HG03097 (cell line): ENCODE measurements around the gene MTHFSD.

ENCODE experiments used
- ATAC-seq: cut with Tn5 transposase; IDR thresholded peaks from one replicate; pipeline ENCODE4 v1.9.1; 2021; ENCODE audit not compliant: unreplicated experiment, low FRiP score

Gene MTHFSD

DNA sequence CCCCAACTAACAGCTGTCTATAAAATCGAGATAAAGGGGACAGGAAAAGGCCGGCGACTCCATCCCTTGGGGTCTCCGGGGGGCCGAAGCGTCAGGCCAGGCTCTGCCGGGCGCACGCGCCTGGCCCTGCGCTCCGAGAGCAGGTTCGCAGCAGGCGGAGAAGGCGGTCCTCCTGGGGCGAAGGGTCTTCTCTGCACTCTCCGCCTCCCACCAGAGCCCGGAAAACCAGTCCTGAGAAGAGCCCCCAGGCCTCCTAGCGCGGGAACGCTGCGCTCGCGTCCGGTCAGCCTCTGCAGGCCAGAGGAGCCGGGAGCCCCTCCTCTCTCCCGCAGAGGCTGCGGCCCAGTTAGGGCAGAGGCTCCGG, 39.6 kb downstream of the MTHFSD start:
- no peak for ATAC-seq

DNA sequence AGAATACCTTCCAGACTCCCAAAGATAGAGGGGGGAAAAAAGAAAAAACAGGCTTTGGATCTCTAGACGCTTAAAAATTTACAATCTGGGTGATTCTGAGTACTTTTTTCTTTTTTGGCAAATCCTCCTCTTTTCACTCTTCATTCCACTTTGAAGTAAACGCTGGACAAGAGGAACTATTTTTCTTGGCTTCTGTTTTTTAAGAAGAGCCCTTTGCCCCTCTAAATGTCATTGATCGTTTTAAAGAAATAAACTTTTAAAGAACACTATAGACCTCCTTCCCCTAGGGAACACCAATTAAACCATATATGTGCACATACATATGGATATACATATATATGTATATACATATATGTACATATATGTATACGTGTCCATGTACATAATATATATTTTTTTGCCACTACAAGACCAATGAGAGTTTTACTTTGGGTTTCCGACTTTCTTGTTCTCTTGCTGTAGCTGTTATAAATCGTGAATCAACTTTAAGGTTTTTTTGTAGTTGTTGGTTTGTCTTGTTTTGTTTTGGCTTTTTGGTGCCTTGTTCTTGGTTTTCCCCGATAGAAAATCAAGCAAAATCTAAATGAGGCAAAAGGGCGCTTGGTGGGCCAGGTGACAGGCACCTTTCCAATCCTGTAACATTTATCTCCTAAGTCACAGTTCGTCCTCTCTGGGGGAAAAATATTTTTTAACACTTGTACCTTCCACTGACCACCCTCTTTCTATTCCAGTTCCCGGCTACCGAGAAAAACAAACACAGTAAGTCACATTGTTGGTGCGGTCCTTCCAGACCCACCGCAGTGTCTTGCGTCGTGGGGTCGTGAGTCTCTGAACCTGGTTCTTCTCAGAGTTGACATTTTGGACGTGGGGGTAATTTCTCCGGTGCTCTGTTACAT, 40.3 kb downstream of the MTHFSD start:
- ATAC-seq = no peak

DNA sequence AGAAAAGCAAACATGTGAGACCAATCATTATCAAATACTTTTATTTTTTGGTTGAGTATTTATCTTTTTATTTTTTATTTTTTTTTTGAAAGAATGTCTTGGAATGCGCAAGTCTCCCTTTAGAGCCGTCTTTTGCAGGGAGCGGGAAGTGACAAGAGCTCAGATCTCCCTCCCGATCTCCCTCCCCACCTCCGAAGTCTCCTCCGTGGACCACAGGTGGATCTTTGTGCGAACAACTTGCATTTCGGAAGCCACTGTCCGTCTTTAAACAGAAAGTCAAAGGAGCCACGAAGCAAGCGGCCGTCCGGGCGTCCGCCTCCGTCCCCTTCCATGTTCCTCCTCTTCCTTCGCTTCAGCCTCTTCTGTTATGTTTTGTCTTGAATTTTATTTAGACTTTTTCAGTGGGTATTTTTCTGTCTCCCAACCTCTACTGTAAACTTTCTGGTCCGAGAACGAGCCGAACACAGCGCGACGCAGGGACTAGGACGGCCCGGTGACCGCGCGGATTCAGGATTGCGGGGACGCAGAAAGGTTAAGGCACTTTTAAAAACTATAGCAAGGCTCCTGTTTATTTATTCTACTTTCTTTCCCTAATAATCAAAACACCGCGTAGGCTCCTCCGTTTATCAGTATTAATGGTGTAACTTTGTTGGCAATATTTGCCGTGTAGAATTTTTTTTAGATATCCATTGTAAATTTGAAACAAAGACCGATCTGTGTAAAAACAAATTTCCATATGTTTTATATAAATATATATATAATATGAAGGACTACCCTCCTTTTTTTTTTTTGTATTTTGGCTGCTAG, 41.4 kb downstream of the MTHFSD start:
- ATAC-seq = no peak

DNA sequence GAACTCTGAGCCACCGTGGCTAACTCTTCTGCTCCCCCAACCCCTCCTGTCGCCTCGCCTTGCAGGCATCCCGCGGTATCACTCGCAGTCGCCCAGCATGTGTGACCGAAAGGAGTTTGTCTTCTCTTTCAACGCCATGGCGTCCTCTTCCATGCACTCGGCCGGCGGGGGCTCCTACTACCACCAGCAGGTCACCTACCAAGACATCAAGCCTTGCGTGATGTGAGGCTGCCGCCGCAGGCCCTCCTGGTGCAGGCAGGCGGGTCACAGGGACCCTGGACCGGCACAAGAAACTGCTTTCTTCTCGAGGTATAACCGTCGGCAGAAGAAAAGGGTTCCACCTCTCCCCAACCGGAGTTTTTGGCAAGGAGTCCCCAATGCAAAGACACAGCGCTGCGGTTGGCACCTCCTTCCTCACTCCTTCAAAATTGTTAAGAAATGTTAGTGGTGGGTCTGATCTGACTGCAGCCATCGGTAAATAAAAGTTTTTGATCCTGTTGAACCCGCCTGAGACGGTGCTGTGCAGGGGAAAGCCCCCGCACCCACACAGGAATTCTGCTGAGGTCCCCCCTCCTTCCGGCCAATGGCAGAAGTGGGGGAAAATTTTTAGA, 42.1 kb downstream of the MTHFSD start:
- ATAC-seq = no peak

DNA sequence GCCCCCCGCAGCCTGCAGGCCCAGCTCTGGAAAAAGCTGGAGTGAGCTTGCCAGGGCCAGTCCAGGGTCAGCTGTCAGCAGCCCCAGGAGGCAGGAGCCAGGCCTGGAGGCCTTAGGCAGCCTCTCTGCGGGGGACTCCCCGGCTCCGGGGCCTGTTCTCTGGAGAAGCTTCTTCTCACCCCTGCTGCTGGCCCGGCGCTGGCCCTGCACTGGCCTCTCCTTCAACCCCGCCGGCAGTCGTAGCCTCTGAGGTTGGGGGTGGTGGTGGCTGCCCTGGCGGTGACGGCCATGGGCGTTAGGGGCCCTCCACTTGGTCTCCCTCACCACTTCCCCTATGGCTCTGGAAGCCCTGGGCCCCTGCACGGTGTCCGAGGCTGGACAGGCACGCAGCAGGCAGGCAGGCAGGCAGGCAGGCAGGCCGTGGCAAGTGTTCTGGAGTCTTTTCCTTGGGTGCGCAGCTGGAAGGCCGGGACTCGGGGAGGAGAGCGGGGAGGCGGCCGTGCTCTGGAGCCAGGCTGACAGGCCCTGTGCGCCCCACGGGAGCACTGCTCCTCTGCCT, 42.7 kb downstream of the MTHFSD start:
- no peak for ATAC-seq

DNA sequence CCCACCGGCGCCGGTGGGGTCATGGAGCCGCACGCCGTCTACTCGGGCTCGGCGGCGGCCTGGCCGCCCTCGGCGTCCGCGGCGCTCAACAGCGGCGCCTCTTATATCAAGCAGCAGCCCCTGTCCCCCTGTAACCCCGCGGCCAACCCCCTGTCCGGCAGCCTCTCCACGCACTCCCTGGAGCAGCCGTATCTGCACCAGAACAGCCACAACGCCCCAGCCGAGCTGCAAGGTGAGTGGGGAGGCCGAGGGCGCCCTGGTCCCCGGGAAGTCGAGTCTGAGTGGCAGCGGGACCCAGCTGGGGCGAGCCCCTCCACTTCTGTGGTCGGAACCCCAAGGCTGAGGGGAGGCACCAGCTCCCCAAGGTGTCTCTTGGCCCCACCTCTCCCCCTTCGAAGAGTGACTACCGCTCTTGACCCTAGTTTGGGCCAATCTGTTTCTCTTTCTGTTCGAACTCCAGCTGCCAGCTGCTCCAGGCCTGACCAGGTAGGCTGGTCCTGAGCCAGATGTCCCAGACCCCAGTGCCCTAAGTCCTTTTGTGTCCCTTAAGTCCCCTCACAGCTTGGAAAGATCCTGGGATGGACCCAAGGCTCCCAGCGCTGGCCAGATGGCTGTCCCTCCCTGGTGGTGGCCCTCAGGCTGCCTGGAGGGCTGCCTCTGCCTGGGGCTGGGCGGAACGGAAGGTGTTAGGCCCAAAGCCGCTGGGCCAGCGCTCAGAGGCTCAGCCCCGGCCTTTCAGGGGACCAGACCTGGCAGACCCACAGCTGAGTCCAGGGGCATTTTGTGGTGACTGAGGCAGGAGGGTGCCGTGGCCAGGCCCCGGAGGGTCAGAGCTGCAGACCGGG, 43.5 kb downstream of the MTHFSD start:
- no peak for ATAC-seq

DNA sequence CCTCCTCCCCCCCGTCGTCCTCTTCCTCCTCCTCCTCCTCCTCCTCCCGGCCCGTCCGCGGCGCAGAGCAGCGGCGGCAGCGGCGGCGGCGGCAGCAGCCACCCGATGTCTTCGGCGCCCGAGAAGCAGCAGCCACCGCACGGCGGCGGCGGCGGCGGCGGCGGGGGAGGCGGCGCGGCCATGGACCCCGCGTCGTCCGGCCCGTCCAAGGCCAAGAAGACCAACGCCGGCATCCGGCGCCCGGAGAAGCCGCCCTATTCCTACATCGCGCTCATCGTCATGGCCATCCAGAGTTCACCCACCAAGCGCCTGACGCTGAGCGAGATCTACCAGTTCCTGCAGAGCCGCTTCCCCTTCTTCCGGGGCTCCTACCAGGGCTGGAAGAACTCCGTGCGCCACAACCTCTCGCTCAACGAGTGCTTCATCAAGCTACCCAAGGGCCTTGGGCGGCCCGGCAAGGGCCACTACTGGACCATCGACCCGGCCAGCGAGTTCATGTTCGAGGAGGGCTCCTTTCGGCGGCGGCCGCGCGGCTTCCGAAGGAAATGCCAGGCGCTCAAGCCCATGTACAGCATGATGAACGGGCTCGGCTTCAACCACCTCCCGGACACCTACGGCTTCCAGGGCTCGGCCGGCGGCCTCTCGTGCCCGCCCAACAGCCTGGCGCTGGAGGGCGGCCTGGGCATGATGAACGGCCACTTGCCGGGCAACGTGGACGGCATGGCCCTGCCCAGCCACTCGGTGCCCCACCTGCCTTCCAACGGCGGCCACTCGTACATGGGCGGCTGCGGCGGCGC, 44.4 kb downstream of the MTHFSD start, which contains the start of gene FOXF1:
Gene FOXF1 (plus strand): TSS at position 63 of the 797 bp plus-strand sequence. CDS start 43 bp downstream, at position 106.
- ATAC-seq = no peak

DNA sequence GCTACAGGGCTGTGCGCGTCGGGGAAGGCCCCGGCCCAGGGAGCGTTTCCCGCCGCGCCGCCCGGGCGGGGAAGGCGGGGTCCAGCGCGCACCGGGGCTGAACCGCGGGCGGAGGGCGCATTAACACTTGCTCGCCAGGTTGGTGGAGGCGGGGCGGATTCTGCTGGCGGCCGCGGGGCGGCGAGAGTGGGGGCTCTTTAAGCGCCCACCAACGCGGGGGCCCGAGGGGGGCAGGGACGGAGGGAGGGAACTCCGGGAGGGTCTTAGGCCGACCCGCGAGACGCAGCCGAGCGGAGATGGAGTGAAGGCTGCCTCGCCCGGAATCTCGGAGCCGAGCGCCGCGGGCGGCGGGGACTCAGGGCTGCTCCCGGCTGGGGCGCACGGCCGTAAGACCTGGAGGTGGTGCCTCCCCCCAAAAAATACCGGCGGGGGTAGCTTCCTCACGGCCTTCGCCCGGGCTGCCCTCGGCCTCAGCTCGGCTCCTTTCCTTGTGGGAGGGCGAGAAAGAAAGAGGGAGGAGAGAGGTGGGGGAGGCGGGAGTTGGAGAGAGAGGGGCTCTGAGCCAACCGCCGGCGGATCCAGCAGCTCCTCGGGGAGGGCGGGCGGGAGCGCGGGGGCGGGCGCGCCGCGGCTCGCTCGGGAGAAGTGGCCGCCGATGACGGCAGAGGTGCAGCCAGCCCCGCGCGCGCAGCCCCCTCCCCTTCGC, 45.1 kb downstream of the MTHFSD start:
- ATAC-seq = no peak

DNA sequence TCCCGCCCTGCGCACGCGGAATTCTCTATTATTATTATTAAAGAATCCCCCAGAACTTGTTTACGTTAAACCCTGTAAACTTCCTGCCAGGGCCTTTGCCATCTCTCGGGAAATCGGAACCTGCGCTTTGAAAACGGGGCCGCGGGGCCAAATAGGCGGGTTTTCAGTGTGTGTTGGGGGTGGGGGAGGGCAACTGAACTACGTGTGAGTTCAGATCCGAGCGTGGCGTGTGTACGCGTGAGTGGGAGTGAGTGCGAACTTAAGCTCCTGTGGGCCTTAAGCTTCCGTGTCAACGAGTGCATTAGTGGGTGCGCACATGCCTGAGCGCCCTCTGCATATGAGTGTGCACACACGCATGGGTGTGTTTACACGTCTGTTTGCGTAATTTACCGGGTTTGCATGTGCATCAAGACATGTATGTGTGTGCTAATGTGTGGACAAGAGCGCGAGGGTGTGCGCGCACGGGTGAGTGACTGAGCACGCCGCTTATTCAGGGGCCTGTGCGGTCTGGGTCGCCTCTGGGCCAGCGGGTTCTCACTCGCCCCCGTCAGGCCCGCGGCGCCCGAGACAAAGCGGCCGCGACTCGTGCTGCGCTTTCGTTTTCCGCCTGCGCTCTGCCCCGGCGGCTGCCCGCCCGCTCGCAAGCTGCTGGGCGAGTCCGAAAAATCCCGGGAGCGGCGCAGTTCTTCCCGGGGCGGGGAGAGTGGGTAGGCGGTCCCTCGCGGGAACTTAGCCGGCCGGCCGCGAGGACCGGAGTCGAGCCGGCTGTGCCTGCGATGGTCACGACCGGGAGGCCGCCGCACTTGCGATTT, 45.9 kb downstream of the MTHFSD start:
- ATAC-seq = no peak

DNA sequence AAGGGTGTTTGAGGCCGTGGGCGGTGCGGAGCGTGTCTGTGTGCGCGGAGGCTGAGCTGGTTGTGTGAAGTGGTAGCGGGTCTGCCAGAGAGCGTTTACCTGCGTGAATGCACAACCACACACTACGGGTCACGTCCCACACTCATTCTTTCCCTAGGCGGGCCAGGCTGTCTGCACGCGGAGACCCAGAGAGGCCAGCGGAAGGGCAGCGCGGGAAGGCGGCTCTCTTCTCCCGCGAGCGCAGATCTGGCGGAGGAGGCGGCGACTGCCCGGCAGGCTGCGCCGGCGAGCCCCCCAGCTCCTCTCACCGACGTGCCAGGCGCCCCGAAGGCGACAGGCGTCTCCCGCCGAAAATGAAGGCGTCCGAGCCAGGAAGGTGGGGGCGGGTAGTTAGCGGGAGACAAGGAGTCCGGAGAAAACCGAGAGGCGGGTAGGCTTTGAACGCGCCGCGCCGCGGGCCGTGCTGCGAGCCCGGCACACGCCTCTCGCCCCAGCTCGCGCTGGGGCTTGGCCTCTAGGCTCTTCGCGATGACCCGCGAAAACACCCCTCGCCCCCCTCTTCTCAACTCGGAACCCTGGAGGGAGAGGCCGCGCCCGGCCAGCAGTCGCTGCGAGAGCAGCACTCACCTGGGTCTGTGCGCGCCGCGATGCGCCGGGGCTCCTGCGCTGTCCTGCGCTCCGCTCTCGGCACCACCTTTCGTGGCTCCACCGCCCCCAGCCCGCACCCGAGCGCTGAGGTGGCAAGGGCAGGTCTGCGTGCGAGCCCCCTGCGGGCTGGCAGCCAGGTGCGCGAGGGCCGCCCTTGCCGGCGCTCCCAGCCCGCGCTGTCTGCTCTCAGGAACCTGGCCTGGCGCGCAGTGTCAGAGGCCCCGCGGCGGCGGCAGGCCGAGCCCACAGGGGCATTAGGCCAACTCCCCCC, 46.7 kb downstream of the MTHFSD start:
- no peak for ATAC-seq

DNA sequence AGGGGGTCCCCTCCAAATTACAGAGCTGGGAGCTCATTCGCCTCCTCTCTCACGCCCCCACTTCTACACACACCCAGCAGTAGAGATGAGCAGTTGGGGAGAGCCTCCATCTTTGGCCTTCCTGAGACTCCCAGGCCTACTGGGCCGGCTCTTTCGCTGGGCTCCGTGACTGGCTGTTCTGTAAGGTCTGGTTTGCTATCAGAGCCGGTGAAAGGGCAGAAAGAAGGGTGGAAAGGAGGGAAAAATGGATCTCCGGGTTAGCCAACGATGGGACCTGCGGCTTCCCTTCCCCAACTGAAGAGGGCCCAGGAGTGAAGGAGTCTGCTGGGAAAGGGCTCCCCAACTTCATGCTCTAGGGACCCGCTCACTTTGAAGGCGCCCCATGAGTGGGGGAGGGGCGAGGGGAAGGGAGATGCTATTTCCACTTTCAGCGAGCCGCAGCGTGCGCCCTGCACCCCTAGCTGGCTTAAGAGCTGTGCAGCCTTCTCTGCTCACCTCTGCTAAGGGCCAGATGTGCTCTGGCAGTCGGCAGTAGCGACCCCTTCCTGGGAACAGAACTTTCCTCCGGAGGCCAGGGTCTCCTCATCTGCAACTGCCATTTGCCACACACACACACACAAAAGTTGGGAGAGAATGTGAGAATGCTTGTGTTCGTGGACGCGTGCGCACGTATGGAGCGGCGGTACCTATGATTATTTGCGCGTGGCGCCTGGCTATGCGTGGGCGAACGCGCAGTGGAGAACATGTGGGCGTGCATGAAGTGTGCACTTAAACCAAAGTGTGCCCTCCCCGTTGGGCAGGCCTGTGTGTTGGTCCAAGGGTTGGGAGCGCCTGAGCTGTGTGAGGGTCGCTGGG, 47.6 kb downstream of the MTHFSD start:
- ATAC-seq = no peak

DNA sequence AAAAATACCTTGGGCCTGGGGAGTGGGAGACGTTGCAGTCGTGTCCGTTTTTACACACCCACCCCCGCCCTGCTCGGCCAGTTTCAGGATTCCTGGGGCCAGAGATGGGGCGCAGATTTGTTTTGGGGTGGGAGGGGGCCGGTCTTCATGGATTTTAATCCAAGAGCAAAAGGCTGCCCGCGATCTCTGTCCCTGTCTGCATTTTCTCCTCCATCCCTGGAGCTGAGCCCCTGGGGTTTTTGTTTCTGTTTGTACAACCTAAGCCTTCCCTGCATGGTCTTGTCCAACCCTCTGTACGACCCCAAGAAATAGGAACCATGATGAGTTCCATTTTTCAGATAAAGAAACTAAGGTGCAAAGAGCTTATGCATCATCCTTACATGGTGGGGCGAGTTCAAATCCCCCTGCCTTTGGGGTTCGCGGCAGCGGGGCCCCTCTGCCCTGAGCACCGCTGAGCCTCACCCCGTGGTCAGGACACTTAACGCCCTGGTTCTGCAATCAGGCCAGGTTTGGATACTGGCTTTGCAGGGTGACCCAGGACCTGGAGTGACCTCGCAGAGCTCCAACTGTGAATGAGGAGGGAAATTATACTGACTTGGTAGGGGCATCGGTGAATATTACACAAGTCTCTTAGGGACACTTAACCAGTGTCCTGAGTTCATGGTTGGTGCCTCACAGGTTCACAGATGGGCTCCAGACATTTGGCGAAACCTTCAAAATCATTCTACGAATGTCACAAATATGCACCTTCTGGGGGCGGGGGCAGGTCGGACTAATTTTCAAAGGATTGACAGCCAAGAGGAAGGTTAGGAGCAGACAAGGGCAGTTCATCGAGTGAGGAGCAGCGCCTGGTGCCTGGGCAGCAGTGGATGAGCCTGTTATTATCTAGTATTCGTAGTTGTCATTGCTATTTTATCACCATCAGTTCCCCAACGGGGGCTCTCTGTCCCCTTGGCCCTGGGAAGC, 48.9 kb downstream of the MTHFSD start:
- no peak for ATAC-seq

DNA sequence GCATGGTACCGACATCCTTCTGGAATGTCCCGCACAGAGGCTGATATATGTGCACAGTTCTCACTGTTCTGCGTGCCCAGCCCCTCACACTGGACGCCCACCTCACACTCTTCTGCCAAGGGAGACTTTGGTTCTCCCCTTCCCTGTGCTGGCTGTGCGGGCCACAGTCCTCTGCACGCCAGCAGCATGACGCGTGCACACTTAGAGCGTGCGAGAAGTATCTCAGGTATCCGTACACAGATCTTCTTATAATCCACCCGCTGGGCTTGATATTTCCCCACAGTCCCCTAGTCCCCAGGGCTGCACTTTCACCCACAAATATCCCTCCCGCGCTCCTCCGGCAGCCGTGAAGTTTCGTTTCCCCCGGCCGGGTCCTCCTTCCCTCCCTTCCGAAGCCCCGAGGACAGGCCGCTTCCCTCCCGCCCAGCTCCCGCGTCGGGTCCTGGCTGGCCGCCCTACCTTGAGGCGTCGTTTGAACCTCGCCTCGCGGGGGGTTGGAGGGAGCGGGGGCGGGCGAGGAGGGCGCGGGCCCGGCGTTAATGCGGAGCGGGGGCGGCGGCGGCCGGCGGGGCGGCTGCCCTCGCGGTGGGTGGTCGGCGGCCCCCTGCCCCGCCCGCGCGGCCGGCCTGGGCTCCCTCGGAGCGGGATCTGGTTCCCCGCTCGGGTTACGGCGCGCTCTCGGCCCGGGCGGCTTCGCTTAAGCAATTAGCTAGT, 49.7 kb downstream of the MTHFSD start:
- ATAC-seq = no peak
